Ramos (cell line): ENCODE data around the gene COL13A1.

Experiments used
- in situ Hi-C: fragments of 300-500 bp; cut with MboI; formaldehyde crosslinking; loops from one replicate; pipeline ENCODE4 v1.14.3; 2022; ENCODE audit warnings: low sequenced_read_pairs; ENCODE audit not compliant: unreplicated experiment

COL13A1 gene

DNA sequence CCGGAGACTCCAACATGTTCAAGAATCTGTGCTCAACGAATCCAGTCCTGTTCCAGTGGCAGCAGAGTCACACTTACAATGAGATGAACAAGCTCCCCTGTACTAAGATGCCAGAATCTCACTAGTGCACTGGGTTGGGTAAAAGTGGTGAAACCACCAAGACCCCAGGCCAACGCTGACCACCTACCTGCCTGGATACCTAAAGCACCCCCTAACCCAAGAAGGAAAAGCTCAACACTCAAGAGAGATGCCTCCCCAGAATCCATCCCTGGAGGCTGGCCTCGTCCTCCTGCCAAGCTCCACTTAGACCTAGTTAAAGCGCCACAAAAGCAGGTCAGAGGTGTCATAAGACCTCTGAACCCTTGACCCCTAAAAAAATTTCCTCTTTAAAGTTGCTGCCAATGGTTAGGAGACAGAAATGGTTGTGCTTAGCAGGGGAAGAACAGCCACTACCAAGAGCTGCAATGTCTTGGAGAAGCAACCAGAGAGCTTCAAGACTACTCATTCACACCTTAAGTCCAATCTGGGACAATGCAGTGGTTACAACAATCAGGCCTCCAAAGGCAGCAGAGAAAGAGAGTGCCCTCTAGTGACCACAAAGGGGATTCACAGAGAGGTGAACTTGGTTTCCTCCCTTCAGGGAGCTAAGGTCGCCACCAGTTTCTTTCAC is 156.3 kb downstream of the COL13A1 start:
- in situ Hi-C loops = no loop called here

DNA sequence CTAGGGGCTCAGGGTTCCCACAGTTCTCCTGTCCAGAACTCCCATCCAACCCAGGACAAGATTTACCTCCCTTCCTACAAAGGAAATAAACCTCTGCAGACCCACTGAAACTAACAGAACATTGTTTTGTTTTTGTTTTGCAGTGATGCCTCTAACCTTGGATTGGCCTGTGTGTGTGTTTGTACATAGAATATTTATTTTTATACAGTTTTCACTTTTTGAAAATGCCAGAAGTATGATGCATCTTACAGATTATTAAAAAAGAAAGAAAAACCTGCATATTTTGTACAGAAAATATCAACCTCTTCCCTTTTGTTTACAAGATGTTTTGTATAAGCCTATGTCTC is 156.8 kb downstream of the COL13A1 start:
- in situ Hi-C loops = no loop called here

DNA sequence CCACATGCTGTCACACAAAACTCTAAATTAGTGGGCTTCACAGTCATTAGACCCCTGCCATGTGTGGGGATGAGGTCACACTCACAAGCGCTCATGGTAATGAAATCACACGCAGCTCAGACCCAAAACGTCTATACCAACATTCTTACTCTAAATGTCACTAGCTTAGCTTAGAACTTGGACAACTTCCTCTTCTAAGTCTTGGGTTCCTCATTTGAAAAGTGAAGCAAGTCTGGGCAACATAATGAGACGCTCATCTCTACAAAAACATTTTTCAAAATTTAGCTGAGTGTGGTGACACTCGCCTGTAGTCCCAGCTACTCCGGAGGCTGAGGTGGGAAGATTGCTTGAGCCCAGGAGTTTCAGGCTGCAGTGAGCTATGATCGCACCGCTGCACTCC is 158.2 kb downstream of the COL13A1 start:
- in situ Hi-C loops = no loop called here

DNA sequence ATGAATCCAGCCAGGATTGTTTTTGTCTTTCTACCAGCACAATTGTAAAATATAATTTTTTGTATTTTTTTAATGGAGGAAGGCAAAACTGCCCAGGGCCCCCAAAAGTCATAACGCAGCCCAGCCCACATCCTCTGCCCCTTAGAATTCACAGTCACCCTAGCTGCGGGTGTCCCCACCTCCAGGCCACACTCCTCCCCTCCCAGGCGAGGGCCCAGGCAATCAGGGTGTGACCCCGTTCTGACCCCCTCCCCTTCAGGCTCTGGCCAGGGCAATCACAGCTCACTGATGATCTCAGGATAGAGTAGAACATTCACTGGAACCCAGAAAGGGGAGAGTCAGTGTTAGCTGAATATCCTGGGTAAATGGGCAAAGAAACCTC is 158.9 kb downstream of the COL13A1 start:
- in situ Hi-C loops = no loop called here

DNA sequence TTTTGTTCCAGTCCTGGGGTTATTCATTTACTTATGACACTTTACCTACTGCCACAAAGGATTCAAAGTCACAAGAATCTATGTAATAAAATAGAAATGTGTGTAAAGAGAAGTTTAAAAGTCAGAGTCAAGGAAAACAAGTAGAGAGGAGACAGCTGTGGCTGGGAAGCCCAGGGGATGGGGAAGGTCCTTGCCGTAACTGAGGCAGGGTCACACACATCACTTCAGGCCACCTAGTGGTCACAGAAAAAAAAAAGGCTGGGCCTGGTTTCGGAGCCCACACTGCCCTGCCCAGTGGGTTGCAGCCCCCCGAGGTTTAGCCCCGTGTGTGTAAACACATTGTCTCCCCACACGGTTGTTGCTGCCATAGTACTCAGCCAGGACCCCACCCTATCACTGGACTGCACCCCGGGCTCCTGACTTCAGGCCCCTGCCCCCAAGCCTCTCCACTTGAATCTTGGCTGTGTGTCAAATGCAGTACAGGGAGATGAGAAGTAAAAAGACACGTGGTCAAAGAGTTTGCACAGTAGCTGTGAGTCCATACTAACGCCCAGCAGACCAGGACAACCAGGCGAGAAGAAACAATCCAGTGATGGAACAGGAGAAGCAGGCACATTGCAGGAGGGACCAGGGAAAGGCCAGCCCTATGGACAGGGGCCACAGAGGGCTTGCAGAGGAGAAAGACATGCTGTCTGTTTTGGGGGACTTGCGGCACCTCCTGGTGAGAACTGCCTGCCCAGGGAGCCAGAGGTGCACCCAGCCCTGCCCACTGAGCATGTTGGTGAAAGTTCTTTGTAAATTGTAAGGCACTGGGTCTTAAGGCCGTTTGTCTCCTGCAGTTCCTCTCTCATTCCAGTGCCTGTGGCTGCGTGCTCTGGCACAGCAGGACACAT is 159.5 kb downstream of the COL13A1 start:
- in situ Hi-C loops = no loop called here

DNA sequence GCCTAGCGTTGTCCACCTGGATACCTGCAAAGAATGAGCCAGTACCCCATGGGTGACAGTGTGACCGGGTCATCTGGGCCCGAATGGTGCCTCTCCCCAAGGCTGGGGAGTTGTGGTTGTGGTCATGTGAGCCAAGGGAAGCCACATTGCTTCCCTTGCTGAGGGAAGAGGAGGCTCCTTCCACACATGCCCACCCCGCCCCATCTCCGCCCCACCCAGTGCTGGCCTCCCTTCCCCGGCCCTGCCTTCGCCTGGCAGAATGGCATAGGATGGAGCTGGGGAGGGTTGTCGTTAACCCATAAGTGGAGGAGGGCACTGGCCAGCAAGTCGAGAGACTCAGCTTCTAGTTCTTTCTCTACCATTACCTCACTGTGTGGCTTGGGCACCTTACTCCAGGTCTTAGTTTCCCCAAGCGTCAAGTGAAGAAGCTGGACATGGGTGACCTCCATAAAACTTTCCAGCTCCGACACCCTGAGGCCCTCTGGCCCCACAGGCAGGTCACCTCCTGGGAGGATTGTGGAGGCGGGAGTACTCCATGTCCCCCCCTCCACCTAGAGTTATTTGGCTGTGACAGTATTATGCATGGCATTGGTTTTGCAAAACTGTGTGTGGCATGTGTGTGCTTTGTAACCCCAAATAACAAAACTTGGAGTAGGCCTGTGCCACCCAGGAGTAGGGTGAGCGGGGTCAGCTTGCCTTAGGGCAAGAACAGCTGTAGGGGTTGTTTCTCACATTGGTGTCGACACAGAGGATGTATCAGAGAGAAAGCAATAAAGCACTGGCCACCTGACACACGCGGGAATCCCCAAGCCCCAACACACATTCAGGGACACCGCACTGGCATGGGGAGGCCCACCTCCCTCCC is 160.4 kb downstream of the COL13A1 start:
- in situ Hi-C loops = no loop called here

DNA sequence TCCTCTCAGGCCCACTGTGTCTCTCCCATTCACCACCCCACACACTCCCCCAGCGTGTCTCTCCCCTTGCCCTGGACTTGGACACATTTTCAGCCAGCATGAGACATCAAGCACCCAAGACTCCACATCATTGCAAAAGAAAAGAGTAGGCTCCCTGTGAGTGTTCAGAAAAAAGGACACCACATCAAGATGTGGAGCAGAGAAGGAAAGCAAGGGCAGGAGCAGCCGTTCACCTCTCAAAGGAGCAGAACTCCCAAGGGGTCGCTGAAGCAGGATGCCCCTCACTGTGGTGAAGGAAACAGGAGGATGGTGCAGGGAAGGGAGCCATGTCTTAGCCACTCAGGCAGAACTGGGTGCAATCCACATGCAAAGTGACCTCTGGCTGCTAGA is 161.0 kb downstream of the COL13A1 start:
- in situ Hi-C loops = no loop called here

DNA sequence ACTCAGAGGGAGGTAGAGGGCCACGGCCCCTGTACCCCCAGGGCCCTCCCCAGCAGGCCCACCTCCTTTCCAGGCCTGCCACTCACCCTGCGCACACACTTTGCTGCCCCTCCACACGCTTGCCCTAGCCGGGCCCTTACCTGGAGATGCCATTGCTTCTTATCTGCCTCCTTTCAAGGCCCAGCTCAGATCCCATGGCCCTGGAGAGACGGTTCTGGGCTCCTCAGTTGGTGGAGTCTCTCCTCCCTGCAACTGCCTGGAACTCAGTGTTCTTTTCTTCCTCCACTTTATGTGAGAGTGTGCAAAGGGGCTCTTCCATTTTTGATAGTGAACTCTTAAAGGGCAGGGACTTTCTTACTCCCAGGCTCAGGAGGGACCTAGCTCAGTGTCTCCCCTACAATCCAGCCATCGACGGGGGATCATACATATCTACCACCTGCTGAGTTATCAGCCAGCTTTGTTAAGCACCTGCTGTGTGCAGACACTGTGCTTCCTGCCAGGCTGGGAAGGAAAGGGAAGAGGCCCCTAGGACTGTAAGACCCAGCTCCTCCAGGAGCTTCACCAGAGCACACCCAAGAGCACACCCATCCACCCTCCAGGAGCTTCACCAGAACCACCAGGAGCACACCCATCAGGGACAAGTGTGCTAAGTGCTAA is 161.6 kb downstream of the COL13A1 start:
- in situ Hi-C loops = no loop called here

DNA sequence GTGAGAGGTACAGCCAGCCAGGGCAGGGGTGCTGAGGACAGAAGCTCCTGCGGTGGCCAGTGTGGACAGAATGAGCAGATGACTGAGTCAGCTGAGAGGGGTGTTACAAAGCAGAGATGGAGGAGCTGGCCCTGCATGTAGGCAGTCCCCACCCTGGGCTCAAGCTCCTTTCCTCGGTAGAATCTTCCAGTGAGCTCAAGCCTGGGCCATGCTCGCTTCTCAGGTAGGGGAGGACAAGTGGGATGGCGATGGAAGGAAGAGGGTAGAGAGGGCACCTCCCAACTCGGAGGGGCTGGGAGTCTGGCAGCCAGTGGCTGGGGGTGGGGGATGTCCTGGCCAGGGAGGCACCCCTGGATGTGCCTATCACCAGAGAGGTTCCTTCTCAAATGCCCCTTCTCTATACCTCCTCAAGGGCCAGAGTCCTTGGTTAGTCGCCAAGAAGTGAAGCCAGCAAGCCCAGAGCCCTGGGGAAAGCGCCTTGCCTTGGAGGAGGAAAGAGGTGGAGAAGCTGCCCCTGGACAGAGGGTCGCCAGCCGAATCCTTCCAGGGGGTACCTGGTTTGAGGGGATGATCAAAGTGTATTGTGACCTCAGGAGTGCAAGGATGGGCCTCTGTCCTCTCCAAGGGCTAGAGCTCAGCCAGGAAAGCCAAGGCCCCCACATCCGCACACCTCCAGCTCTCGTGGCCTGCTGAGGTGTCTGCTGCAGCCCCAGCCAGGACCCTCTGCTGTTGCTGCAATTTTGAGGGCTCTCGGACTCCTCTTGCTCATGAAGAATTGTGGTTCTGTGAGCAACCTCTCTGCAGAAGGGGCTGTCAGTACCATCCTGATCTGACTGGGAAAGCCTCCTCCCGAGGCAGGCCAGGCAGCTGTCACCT is 162.4 kb downstream of the COL13A1 start:
- in situ Hi-C loops = no loop called here

DNA sequence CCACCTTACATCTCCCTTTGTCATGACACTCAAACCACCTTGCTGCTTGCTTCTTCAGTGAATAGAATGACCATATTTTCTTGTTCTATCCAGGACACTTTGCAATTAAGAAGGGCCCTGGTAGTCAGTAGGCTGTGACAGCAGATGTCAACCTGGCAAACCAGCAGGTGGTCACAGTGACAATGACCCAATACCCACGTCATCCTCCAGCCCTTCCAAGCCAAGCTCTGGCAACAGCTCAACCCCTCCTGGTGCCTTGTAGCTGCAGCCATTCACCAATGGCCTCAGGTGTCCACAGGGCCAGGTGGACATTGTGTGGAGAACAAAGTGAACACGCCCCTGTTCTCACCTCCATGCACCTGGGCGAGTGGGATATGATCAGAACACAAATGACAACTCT is 163.4 kb downstream of the COL13A1 start:
- in situ Hi-C loops = no loop called here

DNA sequence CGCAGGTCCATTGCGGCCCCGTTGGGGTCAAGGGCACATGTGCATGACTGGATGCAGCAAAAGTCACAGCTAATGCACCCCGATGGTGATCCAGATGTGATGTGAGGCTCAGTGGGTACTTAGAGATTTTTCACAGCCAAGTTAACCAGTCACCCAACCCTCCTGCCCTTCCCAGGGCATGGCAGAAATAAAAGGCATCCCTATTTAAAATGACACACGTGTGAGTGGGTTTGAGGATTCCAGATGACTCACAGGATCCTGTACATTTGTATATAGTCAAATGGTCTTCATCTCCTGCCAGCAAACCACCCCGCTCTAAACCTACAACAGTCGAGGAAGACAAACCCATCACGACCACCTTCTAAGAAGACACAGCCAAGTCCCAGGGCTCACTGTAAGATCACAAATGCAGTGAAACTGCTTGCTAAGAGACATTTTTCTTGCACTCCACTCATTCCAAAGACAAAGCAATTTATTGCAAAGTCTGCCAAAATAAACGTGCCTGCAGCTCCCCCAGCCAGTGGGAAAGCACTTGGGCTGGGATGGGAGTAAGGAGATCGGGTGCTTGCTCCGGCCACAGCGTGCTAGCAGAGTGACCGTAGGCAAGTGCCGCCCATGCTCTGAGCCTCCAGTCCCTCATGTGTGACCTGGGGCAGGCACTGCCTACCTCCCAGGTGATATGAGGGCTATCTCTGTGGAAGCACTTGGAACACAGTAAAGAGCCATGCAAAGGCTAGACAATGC is 164.4 kb downstream of the COL13A1 start:
- in situ Hi-C loops = no loop called here

DNA sequence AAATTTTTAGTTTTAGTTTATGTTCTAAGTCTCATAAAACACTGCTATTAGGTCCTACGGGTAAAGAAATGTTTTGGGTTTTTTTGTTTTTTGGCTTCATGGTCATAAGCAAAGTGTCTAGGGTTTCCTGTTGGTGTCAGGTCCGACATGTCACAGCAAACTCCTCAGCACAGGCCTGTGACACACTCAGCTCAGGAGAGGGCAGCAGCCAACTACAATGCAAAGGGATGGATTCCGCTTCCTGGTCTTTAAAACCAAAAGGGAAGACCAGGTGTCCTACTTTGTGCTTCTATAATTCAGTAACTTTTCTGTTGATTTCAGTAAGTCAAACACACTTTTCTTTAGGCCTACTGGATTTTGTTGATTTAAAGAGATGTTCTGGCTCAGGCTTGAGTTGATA is 167.1 kb downstream of the COL13A1 start:
- in situ Hi-C loops = no loop called here

DNA sequence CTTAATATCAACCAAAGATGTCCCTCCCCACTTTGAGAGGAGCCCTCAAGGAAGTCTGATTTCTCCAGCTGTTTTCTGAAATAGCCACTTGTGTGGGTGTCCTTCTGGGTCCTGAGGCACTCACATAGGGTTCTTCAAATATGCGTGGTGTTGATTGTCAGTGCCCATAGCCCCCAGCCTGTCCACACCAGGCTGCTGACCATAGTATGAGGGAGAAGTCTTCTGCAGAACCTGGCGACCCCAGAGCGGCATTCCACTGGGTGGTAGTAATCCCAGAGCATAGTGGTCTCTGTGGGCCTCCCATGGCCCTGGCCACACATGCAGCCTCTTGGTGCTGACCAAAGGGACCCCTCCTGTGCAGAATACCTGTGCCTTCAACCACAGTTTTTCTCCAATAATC is 168.3 kb downstream of the COL13A1 start:
- in situ Hi-C loops = no loop called here

DNA sequence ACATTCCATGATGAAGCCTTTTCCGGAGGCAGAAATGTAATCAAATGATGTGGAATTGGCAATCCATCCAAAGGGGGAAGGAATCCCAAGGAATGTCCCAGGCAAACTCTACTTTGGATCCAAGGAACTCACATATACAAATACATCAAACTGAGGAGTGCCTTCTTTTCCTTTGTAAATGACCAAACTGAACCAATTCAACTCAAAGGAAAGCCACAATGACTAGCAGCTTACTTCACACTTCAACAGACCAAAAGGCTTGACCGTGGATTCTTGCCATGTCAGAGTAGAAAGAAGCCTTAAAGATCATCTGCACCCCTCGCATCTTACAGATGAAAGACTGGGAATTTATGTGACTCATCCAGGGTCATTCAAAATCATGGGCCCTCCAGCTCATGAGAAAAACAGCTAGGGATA is 171.3 kb downstream of the COL13A1 start:
- in situ Hi-C loops = no loop called here

DNA sequence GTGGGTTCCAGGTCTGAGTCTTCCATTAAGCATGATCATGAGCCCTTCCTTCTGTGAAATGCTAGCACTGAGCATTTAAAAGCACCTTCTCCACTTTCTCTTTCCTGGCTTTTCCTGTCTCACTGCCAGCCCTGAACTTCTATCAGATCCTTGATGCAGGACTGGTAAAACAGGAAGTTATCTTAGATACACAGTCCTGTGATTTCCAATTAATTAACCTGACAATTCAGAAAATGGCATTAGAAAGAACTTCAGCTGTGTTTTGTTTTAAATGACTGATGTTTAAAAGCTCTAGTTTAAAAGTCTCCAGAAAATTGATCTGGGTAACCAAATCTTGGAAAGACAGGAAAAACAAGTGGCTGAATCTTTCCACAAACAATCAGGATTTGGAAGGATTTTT is 172.0 kb downstream of the COL13A1 start:
- in situ Hi-C loops = no loop called here

DNA sequence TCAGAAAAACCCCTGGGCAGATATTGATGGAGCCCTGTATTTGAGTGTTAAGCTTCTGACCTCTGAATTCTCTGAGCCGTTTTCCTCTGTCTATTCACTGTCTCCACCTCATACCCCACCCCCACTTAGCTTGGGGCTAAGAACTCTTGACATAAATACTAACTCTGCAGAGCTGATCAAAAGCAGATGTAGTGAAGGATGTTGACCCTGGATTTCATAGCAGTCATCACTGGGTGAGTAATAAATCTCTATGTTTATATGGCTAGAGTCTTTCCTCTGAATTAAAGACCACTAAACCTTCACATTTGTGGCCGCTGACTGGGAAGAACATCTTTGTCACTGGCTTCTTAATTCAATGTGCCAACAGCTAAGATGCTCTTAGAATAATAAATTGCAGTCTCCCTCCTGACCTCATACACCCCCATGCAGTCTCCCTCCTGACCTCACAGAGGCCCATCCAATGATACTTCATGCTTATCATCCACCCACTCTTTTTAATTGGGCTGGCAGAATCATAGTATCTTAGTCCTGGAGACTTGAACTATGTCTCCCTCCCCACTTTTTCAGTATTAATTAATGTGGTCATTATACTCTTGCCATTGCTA is 172.9 kb downstream of the COL13A1 start:
- in situ Hi-C loops = no loop called here

DNA sequence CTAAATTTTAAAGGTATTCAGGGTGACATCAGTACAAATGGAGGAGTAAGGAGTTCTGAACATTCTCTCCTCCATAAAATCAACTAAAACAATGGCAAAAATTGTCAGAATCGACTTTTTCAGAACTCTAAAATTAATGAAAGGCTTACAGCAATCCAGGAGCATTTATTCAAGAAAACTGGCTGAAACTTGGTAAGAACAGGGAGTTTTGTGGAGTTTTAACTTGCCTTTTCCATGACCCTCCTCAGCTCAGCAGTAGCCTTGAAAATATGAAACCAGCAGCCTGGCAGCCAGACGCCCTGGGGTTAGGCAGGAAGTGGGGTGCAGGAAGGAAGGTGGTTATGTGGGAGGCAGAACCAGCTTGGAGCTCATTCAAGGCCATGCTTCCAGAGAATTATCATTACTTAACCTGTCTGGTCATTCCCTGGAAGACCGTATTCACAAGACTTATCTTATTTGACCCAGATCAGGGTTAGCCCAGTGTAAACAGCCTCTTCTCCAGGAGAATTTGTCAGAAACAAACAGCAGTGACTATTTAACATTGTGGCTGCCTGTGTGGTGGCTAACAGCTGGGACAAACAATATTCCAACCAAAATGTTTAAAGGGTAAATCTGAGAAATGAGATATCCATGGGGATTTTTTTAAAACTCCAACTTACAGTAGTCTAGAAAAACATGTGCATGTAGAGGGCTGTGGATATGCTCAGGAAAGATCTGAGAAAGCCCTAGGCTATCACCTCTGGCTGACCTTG is 175.3 kb downstream of the COL13A1 start:
- in situ Hi-C loops = no loop called here

DNA sequence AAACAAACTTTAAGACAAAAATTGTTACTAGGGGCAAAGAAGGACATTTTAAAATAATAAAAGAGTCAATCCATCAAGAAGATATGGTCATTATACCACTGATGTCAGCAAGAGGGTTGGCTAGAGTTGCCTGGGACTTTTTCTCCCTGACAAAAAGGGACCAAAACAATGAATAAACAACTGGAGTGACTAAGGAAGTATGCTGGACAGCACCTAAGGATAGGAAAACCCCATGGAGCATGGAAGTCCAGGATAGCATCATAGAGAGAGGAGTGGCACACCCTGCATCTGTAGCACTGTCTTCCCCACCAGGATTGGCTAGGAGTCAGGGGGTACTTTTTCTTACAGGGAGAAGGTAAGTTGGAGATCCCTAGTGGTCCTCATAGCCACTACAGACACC is 177.5 kb downstream of the COL13A1 start:
- in situ Hi-C loops = no loop called here
